DOHH2 (cell line): ENCODE measurements around the gene NAV2.

Experiments used
- CTCF ChIP-seq: fragments of 200-600 bp; sonication (generic); IDR thresholded peaks from one replicate; pipeline ENCODE4 v1.5.1; 2014; ENCODE audit warnings: antibody characterized with exemption, mild to moderate bottlenecking, low read depth, low read length; ENCODE audit not compliant: poor library complexity, severe bottlenecking
- EZH2phosphoT487 ChIP-seq: fragments of 200-600 bp; sonication (generic); IDR thresholded peaks from 2 replicates; pipeline ENCODE4 v1.6.1; 2017; ENCODE audit warnings: borderline replicate concordance, mild to moderate bottlenecking, antibody characterized with exemption, low read length, moderate library complexity, mixed read lengths

- TF ChIP-seq CTCF (no peak), EZH2phosphoT487 (no peak)
Observed at GRCh38 chr11:19947537-19948114, 235.0 kb downstream of the NAV2 start.
